ENCODE results near the gene FAT1.

DNA sequence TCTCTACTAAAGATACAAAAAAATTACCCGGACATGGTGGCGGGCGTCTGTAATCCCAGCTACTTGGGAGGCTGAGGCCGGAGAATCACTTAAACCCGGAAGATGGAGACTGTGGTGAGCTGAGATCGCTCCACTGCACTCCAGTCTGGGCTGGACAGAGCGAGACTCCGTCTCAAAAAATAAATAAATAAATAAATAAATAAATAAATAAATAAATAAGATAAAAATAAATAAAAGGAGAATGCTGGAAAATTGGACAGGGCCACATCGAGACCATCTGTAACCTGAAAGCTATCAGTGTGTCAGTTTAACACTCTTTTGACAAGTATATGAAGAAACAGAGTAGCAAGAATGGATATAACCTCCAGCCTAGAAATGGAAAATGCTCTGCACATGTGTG lies 15.7 kb upstream of the FAT1 start:
- TF ChIP-seq POLR2AphosphoS5 (IDR thresholded peaks at IDR 0.05) (no peak), POLR2A (IDR thresholded peaks at IDR 0.05) (no peak), EP300 (IDR thresholded peaks at IDR 0.05) (no peak)
- TF ChIP-seq, protein P1, sequence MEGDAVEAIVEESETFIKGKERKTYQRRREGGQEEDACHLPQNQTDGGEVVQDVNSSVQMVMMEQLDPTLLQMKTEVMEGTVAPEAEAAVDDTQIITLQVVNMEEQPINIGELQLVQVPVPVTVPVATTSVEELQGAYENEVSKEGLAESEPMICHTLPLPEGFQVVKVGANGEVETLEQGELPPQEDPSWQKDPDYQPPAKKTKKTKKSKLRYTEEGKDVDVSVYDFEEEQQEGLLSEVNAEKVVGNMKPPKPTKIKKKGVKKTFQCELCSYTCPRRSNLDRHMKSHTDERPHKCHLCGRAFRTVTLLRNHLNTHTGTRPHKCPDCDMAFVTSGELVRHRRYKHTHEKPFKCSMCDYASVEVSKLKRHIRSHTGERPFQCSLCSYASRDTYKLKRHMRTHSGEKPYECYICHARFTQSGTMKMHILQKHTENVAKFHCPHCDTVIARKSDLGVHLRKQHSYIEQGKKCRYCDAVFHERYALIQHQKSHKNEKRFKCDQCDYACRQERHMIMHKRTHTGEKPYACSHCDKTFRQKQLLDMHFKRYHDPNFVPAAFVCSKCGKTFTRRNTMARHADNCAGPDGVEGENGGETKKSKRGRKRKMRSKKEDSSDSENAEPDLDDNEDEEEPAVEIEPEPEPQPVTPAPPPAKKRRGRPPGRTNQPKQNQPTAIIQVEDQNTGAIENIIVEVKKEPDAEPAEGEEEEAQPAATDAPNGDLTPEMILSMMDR (IDR thresholded peaks at IDR 0.05), result no peak

All from suprapubic skin (tissue), 4 donors.